Esophagus squamous epithelium (tissue), 4 donors: Measurements from ENCODE around the gene PRM2.

Experiments used
- POLR2A ChIP-seq, 4 donors: fragments of 450-650 bp; IDR thresholded peaks; one replicate each; pipeline ENCODE4 v1.6.1; 2017; ENCODE audit warnings: antibody characterized with exemption in 4 of 4, mild to moderate bottlenecking in 4 of 4, moderate library complexity in 3 of 4
- TF ChIP-seq, protein P1 (sequence below), 6 experiments: fragments of 450-650 bp in 4 of 6; fragments of 200-600 bp in 2 of 6; sonication (generic) in 2 of 6; IDR thresholded peaks; one replicate each; pipeline ENCODE4 v1.5.1; 2016 to 2019; ENCODE audit warnings: antibody characterized with exemption in 6 of 6, mild to moderate bottlenecking in 4 of 6, moderate library complexity in 4 of 6

DNA sequence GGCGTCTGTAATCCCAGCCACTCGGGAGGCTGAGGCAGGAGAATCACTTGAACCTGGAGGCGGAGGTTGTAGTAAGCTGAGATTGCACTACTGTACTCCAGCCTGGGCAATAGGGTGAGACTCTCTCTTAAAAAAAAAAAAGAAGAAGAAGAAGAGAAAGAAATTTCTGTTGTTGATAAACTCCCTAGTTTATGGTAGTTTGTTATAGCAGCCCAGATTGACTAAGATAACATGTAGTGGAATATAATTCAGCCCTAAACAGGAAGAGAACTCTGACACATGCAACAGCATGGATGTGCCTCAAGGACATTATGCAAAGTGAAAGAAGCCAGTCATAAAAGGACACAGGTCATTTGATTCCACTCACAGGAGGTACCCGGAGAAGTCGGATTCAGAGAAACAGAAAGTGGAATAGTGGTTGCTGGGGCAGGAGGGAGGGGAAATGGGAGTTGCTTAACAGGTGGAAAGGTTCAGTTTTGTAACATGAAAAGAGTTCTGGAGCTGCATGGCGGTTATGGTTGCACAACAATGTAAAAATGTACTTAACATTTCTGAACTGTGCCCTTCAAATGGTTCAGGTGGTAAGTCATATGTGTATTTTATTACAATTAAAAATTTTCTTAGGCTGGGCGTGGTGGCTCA, 30.8 kb upstream of the PRM2 start:
- no peak for TF ChIP-seq POLR2A (IDR thresholded peaks at IDR 0.05)
- TF ChIP-seq, protein P1, sequence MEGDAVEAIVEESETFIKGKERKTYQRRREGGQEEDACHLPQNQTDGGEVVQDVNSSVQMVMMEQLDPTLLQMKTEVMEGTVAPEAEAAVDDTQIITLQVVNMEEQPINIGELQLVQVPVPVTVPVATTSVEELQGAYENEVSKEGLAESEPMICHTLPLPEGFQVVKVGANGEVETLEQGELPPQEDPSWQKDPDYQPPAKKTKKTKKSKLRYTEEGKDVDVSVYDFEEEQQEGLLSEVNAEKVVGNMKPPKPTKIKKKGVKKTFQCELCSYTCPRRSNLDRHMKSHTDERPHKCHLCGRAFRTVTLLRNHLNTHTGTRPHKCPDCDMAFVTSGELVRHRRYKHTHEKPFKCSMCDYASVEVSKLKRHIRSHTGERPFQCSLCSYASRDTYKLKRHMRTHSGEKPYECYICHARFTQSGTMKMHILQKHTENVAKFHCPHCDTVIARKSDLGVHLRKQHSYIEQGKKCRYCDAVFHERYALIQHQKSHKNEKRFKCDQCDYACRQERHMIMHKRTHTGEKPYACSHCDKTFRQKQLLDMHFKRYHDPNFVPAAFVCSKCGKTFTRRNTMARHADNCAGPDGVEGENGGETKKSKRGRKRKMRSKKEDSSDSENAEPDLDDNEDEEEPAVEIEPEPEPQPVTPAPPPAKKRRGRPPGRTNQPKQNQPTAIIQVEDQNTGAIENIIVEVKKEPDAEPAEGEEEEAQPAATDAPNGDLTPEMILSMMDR (IDR thresholded peaks at IDR 0.05) = no peak
